Activated T-cell treated with anti-CD3 and anti-CD28 coated beads, Interleukin-2, amount 50 U/mL, for 72 hours (primary cell): Measurements from ENCODE around the gene SLC66A3. TPM values are rescaled to one million over a fixed set of nuclear protein-coding genes. Genes with fewer than 3 reads are reported as not detected.

Source experiments
- ATAC-seq, 2 donors: fragments of 150-1000 bp; cut with Tn5 transposase; replicated peaks in 1 of 2; 2 replicates each; pipeline ENCODE4 v1.10.0; 2021; ENCODE audit warnings: moderate library complexity in 2 of 2, mild to moderate bottlenecking in 1 of 2
- DNase-seq, 2 donors: peaks; one replicate each; pipeline ENCODE4 v3.0.0; 2021 to 2022; ENCODE audit warnings: mixed read lengths in 1 of 2
- H3K27ac Mint-ChIP-seq: one replicate; pipeline ENCODE4 v1.8.0; 2022; ENCODE audit warnings: mild to moderate bottlenecking, moderate library complexity, mixed read lengths
- H3K27me3 Mint-ChIP-seq: one replicate; pipeline ENCODE4 v1.8.0; 2022; ENCODE audit warnings: low read depth, mixed read lengths
- H3K36me3 Mint-ChIP-seq, 2 donors: one replicate each; pipeline ENCODE4 v1.8.0; 2022; ENCODE audit warnings: mixed read lengths in 2 of 2, mild to moderate bottlenecking in 1 of 2; ENCODE audit not compliant: insufficient read depth in 2 of 2
- H3K4me1 Mint-ChIP-seq: one replicate; pipeline ENCODE4 v1.8.0; 2022; ENCODE audit warnings: low read depth, mixed read lengths
- H3K4me3 Mint-ChIP-seq, 2 donors: one replicate each; pipeline ENCODE4 v1.8.0; 2022; ENCODE audit warnings: mild to moderate bottlenecking in 2 of 2, mixed read lengths in 2 of 2, moderate library complexity in 2 of 2
- H3K9me3 Mint-ChIP-seq, 2 donors: one replicate each; pipeline ENCODE4 v1.8.0; 2022; ENCODE audit warnings: mixed read lengths in 2 of 2
- total RNA-seq, 2 donors: library from RNA; stranded (reverse); gene quantifications; one replicate each; pipeline ENCODE4 v1.2.3, GENCODE V29; 2022

SLC66A3 gene
- total RNA-seq, 2 donors from 2014 or later, result 14.9 to 17.3 TPM

GRCh38 chr2:11128243-11128951 is 26.9 kb upstream of the SLC66A3 start:
- Mint-ChIP-seq H3K27ac (no peak overlapping the region), H3K27me3 (no peaks in the 10 kb centered on the region), H3K36me3 (no peaks in the 10 kb centered on the region), H3K4me1 (peaks cover 19% of the 10 kb centered on the region), H3K9me3 (no peaks in the 10 kb centered on the region), H3K4me3 (peak overlapping the region in 1 of 2 donors; percentile 33)
- ATAC-seq (no peak), DNase-seq (no peak)

GRCh38 chr2:11129598-11130449 is 25.4 kb upstream of the SLC66A3 start:
- Mint-ChIP-seq H3K27me3 (no peaks in the 10 kb centered on the region), H3K27ac (no peak overlapping the region), H3K9me3 (no peaks in the 10 kb centered on the region), H3K4me3 (peak overlapping the region; percentile 74 to 82), H3K36me3 (no peaks in the 10 kb centered on the region), H3K4me1 (peaks cover 12% of the 10 kb centered on the region)
- DNase-seq, result peak; percentile 85 to 89
- peak; percentile 91 to 92 for ATAC-seq

GRCh38 chr2:11131166-11131920 is 23.9 kb upstream of the SLC66A3 start:
- Mint-ChIP-seq H3K9me3 (no peaks in the 10 kb centered on the region), H3K4me3 (peak overlapping the region; percentile 35 to 58), H3K36me3 (no peaks in the 10 kb centered on the region), H3K4me1 (peaks cover 10% of the 10 kb centered on the region), H3K27me3 (peaks cover 5% of the 10 kb centered on the region), H3K27ac (no peak overlapping the region)
- ATAC-seq (no peak), DNase-seq (no peak)

- H3K27me3 Mint-ChIP-seq, result peaks cover 9% of the 10 kb centered on the region
- H3K9me3 Mint-ChIP-seq, result no peaks in the 10 kb centered on the region
- peaks cover 10% of the 10 kb centered on the region for H3K4me1 Mint-ChIP-seq
- ATAC-seq, result no peak
- peak overlapping the region; percentile 78 to 83 for H3K4me3 Mint-ChIP-seq
- H3K27ac Mint-ChIP-seq, result no peak overlapping the region
- no peak for DNase-seq
- H3K36me3 Mint-ChIP-seq, result no peaks in the 10 kb centered on the region
These were observed 23.1 kb upstream of the SLC66A3 start for GRCh38 chr2:11132036-11132671.

- H3K36me3 Mint-ChIP-seq, result no peaks in the 10 kb centered on the region
- H3K27ac Mint-ChIP-seq, result peak overlapping the region; percentile 89
- no peak for DNase-seq
- ATAC-seq, result no peak
- H3K4me3 Mint-ChIP-seq, result peak overlapping the region; percentile 78 to 83
- no peaks in the 10 kb centered on the region for H3K9me3 Mint-ChIP-seq
- peaks cover 10% of the 10 kb centered on the region for H3K4me1 Mint-ChIP-seq
- H3K27me3 Mint-ChIP-seq, result peaks cover 9% of the 10 kb centered on the region
These were observed 21.9 kb upstream of the SLC66A3 start for GRCh38 chr2:11133238-11133935.

- no peaks in the 10 kb centered on the region for H3K36me3 Mint-ChIP-seq
- H3K27ac Mint-ChIP-seq, result no peak overlapping the region
- H3K9me3 Mint-ChIP-seq, result no peaks in the 10 kb centered on the region
- H3K27me3 Mint-ChIP-seq, result peaks cover 9% of the 10 kb centered on the region
- DNase-seq (no peak), ATAC-seq (no peak)
- H3K4me1 Mint-ChIP-seq, result peaks cover 10% of the 10 kb centered on the region
- no peak overlapping the region for H3K4me3 Mint-ChIP-seq
These were observed 21.3 kb upstream of the SLC66A3 start for GRCh38 chr2:11133936-11134320.

GRCh38 chr2:11134349-11134748 is 20.9 kb upstream of the SLC66A3 start:
- Mint-ChIP-seq H3K9me3 (no peaks in the 10 kb centered on the region), H3K4me3 (no peak overlapping the region), H3K36me3 (no peaks in the 10 kb centered on the region), H3K27me3 (peaks cover 9% of the 10 kb centered on the region), H3K27ac (no peak overlapping the region), H3K4me1 (peaks cover 10% of the 10 kb centered on the region)
- ATAC-seq, result no peak
- DNase-seq, result no peak

GRCh38 chr2:11140492-11140891 is 14.8 kb upstream of the SLC66A3 start:
- ATAC-seq (no peak), DNase-seq (no peak)
- Mint-ChIP-seq H3K27me3 (peaks cover 15% of the 10 kb centered on the region), H3K4me3 (no peak overlapping the region), H3K4me1 (no peaks in the 10 kb centered on the region), H3K27ac (no peak overlapping the region), H3K9me3 (no peaks in the 10 kb centered on the region), H3K36me3 (no peaks in the 10 kb centered on the region)

GRCh38 chr2:11141319-11141718 is 13.9 kb upstream of the SLC66A3 start:
- ATAC-seq (no peak), DNase-seq (no peak)
- H3K4me3 Mint-ChIP-seq, result no peak overlapping the region
- no peaks in the 10 kb centered on the region for H3K36me3 Mint-ChIP-seq
- H3K4me1 Mint-ChIP-seq, result no peaks in the 10 kb centered on the region
- no peak overlapping the region for H3K27ac Mint-ChIP-seq
- no peaks in the 10 kb centered on the region for H3K9me3 Mint-ChIP-seq
- H3K27me3 Mint-ChIP-seq, result peaks cover 10% of the 10 kb centered on the region

GRCh38 chr2:11142330-11142729 is 12.9 kb upstream of the SLC66A3 start:
- Mint-ChIP-seq H3K4me3 (no peak overlapping the region), H3K27ac (no peak overlapping the region), H3K36me3 (no peaks in the 10 kb centered on the region), H3K9me3 (peaks cover 0 to under 1% of the 10 kb centered on the region in 2 donors), H3K4me1 (no peaks in the 10 kb centered on the region), H3K27me3 (peaks cover 6% of the 10 kb centered on the region)
- DNase-seq (no peak), ATAC-seq (no peak)

GRCh38 chr2:11142987-11143386 is 12.3 kb upstream of the SLC66A3 start:
- Mint-ChIP-seq H3K4me3 (no peak overlapping the region), H3K4me1 (no peaks in the 10 kb centered on the region), H3K27me3 (peaks cover 6% of the 10 kb centered on the region), H3K36me3 (no peaks in the 10 kb centered on the region), H3K27ac (no peak overlapping the region), H3K9me3 (peaks cover 0 to 2% of the 10 kb centered on the region in 2 donors)
- DNase-seq (no peak), ATAC-seq (no peak)

GRCh38 chr2:11144077-11144737 is 11.1 kb upstream of the SLC66A3 start:
- ATAC-seq, result no peak
- Mint-ChIP-seq H3K4me3 (no peak overlapping the region), H3K27ac (no peak overlapping the region), H3K36me3 (no peaks in the 10 kb centered on the region), H3K9me3 (peaks cover 0 to 2% of the 10 kb centered on the region in 2 donors), H3K4me1 (no peaks in the 10 kb centered on the region), H3K27me3 (peaks cover 6% of the 10 kb centered on the region)
- no peak for DNase-seq
